HCT116 (cell line): ENCODE measurements around the gene DTYMK. TPM values are rescaled to one million over a fixed set of nuclear protein-coding genes. Genes with fewer than 3 reads are reported as not detected.
A peak's percentile ranks its signal among the peaks of the same experiment; 100 is the strongest.

ENCODE experiments used
- ATAC-seq: fragments of 200-7000 bp; cut with Tn5 transposase; 2 replicates; pipeline ENCODE4 v1.9.1; 2020; ENCODE audit warnings: mild to moderate bottlenecking, moderate library complexity
- BruUV-seq: library from RNA; stranded (reverse); fragments of 400-500 nt; replicated peaks from 2 replicates; lab custom pipeline; 2021; lab: Mats Ljungman, UMichigan
- CTCF ChIA-PET: fragments of 300-600 bp; sonication (Branson Sonifier 250); formaldehyde crosslinking; loops from one replicate; lab custom pipeline; 2021; ENCODE audit warnings: antibody characterized with exemption; lab: Charles Lee
- POLR2A ChIA-PET: fragments of 300-600, 350-600 bp; sonication (Branson Sonifier 250); formaldehyde crosslinking; loops from one replicate; lab custom pipeline; 2021; ENCODE audit warnings: antibody characterized with exemption; lab: Charles Lee
- RAD21 ChIA-PET, 2 experiments: fragments of 300-600 bp; sonication (Branson Sonifier 250); formaldehyde crosslinking; loops; one replicate each; lab custom pipeline; 2023; ENCODE audit warnings: low total read pairs in 2 of 2; ENCODE audit not compliant: uncharacterized antibody in 2 of 2, unreplicated experiment in 2 of 2, low non-redundant PET in 1 of 2; lab: Charles Lee
- DNase-seq: peaks from one replicate; pipeline ENCODE4 v3.0.0-alpha.2; 2010; ENCODE audit warnings: low read depth, low spot score
- H2AFZ ChIP-seq: fragments of 200-600 bp; shearing (Covaris generic), sonication (generic); 2 replicates; pipeline ENCODE4 v1.6.1; 2017; ENCODE audit warnings: low read depth, mixed run types, mixed read lengths, antibody characterized with exemption, low read length; ENCODE audit not compliant: poor library complexity, severe bottlenecking
- H3K27ac ChIP-seq: 2 replicates; pipeline ENCODE4 v1.5.1; 2012; ENCODE audit warnings: low read depth, low read length
- H3K27me3 ChIP-seq: fragments of 200-600 bp; sonication (generic); 2 replicates; pipeline ENCODE4 v1.6.1; 2016; ENCODE audit warnings: mixed run types, low read length, mixed read lengths; ENCODE audit not compliant: insufficient read depth
- H3K36me3 ChIP-seq, 2 experiments: fragments of 200-500 bp in 1 of 2; fragments of 200-600 bp in 1 of 2; sonication (Bioruptor generic) in 1 of 2; sonication (generic) in 1 of 2; 2 replicates each; pipeline versions ENCODE4 v1.5.1 to v1.6.1; 2014 to 2016; ENCODE audit warnings: low read length in 2 of 2, inconsistent platforms in 1 of 2, mixed read lengths in 1 of 2, mixed run types in 1 of 2; ENCODE audit not compliant: insufficient read depth in 2 of 2, control insufficient read depth in 1 of 2
- H3K4me1 ChIP-seq, 2 experiments: fragments of 200-600 bp in 1 of 2; sonication (generic) in 1 of 2; 2 replicates each; pipeline versions ENCODE4 v1.5.1 to v1.6.1; 2012 to 2017; ENCODE audit warnings: low read length in 2 of 2, inconsistent platforms in 1 of 2, mild to moderate bottlenecking in 1 of 2, mixed read lengths in 1 of 2, mixed run types in 1 of 2, moderate library complexity in 1 of 2; ENCODE audit not compliant: insufficient read depth in 2 of 2, control insufficient read depth in 1 of 2
- H3K4me2 ChIP-seq: fragments of 200-600 bp; sonication (generic); 2 replicates; pipeline ENCODE4 v1.6.1; 2017; ENCODE audit warnings: mixed run types, low read length, mixed read lengths
- H3K4me3 ChIP-seq, 2 experiments: fragments of 200-600 bp in 1 of 2; sonication (generic) in 1 of 2; replicated peaks in 1 of 2; 2 replicates each; pipeline ENCODE4 v1.5.1; 2011 to 2016; ENCODE audit warnings: low read length in 2 of 2, control low read depth in 1 of 2, low read depth in 1 of 2, mild to moderate bottlenecking in 1 of 2, mixed read lengths in 1 of 2, mixed run types in 1 of 2
- H3K79me2 ChIP-seq: fragments of 200-600 bp; sonication (generic); 2 replicates; pipeline ENCODE4 v1.6.1; 2017; ENCODE audit warnings: mild to moderate bottlenecking, mixed run types, low read length, moderate library complexity, mixed read lengths; ENCODE audit not compliant: insufficient read depth
- H3K9ac ChIP-seq: fragments of 200-600 bp; sonication (generic); 2 replicates; pipeline ENCODE4 v1.6.1; 2016; ENCODE audit warnings: low read length, mixed read lengths
- H3K9me2 ChIP-seq: fragments of 200-600 bp; sonication (generic), shearing (Covaris generic); 2 replicates; pipeline ENCODE4 v1.6.1; 2017; ENCODE audit warnings: mixed run types, mild to moderate bottlenecking, moderate library complexity; ENCODE audit not compliant: insufficient read depth
- H3K9me3 ChIP-seq, 2 experiments: fragments of 200-500 bp in 1 of 2; fragments of 200-600 bp in 1 of 2; sonication (Bioruptor generic) in 1 of 2; sonication (generic) in 1 of 2; 2 replicates each; pipeline ENCODE4 v1.6.1; 2014 to 2017; ENCODE audit warnings: low read length in 2 of 2, mixed read lengths in 2 of 2, inconsistent platforms in 1 of 2, low read depth in 1 of 2, mild to moderate bottlenecking in 1 of 2, mixed run types in 1 of 2, moderate library complexity in 1 of 2; ENCODE audit not compliant: control insufficient read depth in 1 of 2, insufficient read depth in 1 of 2
- H4K20me1 ChIP-seq: fragments of 200-600 bp; sonication (generic), shearing (Covaris generic); 2 replicates; pipeline ENCODE4 v1.6.1; 2017; ENCODE audit warnings: mixed run types, mild to moderate bottlenecking, moderate library complexity; ENCODE audit not compliant: insufficient read depth
- CEBPB ChIP-seq: IDR thresholded peaks from 2 replicates; pipeline ENCODE4 v1.6.1; 2012; ENCODE audit warnings: low read depth
- EGR1 ChIP-seq: IDR thresholded peaks from 2 replicates; pipeline ENCODE4 v1.6.1; 2012; ENCODE audit warnings: low read depth
- RAD21 ChIP-seq: IDR thresholded peaks from 2 replicates; pipeline ENCODE4 v1.6.1; 2012; ENCODE audit warnings: low read depth, mild to moderate bottlenecking
- SIN3A ChIP-seq: IDR thresholded peaks from 2 replicates; pipeline ENCODE4 v1.6.1; 2012; ENCODE audit warnings: low read depth
- SRF ChIP-seq: IDR thresholded peaks from 2 replicates; pipeline ENCODE4 v1.6.1; 2012; ENCODE audit warnings: low read depth
- TCF7L2 ChIP-seq: IDR thresholded peaks from 2 replicates; pipeline ENCODE4 v1.7.0; 2011; ENCODE audit warnings: borderline replicate concordance, inconsistent platforms; ENCODE audit not compliant: insufficient read depth, insufficient read length; ENCODE audit errors: extremely low read depth
- ZFX ChIP-seq: fragments of 450-650 bp; IDR thresholded peaks from 2 replicates; pipeline ENCODE4 v1.6.1; 2017
- intact Hi-C: fragments of 100-400 bp; cut with micrococcal nuclease; formaldehyde crosslinking; loops from 2 replicates; pipeline ENCODE4 v1.10.0; 2022
- total RNA-seq: library from RNA; stranded (reverse); gene quantifications from one replicate; pipeline ENCODE4 v1.2.1, GENCODE V29; 2021; ENCODE audit not compliant: unreplicated experiment
- TF ChIP-seq, protein P1 (sequence below): IDR thresholded peaks from 2 replicates; pipeline ENCODE4 v1.6.1; 2012
- TF ChIP-seq, protein P2 (sequence below): IDR thresholded peaks from 2 replicates; pipeline ENCODE4 v1.6.1; 2012; ENCODE audit warnings: low read depth

DTYMK gene
- total RNA-seq, 1 experiment from 2014 or later: 83.3 TPM

GRCh38 chr2:241637795-241638660 is 48.6 kb downstream of the DTYMK start:
- Histone ChIP-seq H3K4me3 (peak overlapping the region; percentile 72 to 80), H3K27ac (peak overlapping the region; percentile 88), H3K4me2 (peak overlapping the region; percentile 91), H3K79me2 (peaks cover 88% of the 10 kb centered on the region), H3K9me3 (peaks cover 5 to 7% of the 10 kb centered on the region in 2 experiments; a peak in 2 of 4 replicates), H3K27me3 (no peaks in the 10 kb centered on the region), H3K9ac (peak overlapping the region; percentile 91), H3K4me1 (peaks cover 7 to 24% of the 10 kb centered on the region in 2 experiments; a peak in 3 of 4 replicates), H2AFZ (no peak overlapping the region), H3K9me2 (no peaks in the 10 kb centered on the region), H4K20me1 (no peaks in the 10 kb centered on the region; the same call in 1 of the 2 replicates), H3K36me3 (peaks cover 3 to 24% of the 10 kb centered on the region in 2 experiments; a peak in 2 of 4 replicates)
- CTCF ChIA-PET: no interaction called here
- no TSS peak for BruUV-seq
- POLR2A ChIA-PET: interaction anchor here (1.8 kb wide), 1 partner anchor 10 kb away, joined by 4 read pairs; no protein-coding TSS in a partner anchor
- DNase-seq: no peak
- intact Hi-C loops: loop anchor here (5.0 kb wide), 3 partner anchors 81 to 281 kb away; partner anchors contain the start of genes BOK, FARP2 and STK25
- peak; percentile 11 for ATAC-seq
- RAD21 ChIA-PET: no interaction called here
- TF ChIP-seq EGR1 (no peak), SRF (no peak), RAD21 (no peak)

GRCh38 chr2:241637018-241637794 is 49.4 kb downstream of the DTYMK start, which contains the start of the genes ATG4B and THAP4:
Gene ATG4B, plus strand, starts transcription at chr2:241637693. Its CDS starts 22 bp downstream, at chr2:241637715.
Gene THAP4, minus strand, starts transcription at chr2:241637158. Its CDS starts 141 bp downstream, at chr2:241637017.
- Histone ChIP-seq H3K27me3 (no peaks in the 10 kb centered on the region), H3K4me1 (peaks cover 7 to 24% of the 10 kb centered on the region in 2 experiments; a peak in 3 of 4 replicates), H3K36me3 (peaks cover 8 to 31% of the 10 kb centered on the region in 2 experiments; a peak in 3 of 4 replicates), H3K79me2 (peaks cover 88% of the 10 kb centered on the region), H3K9me3 (peaks cover 5 to 7% of the 10 kb centered on the region in 2 experiments; a peak in 2 of 4 replicates), H3K9me2 (no peaks in the 10 kb centered on the region), H3K9ac (peak within 1 kb of the TSS; percentile 91), H4K20me1 (no peaks in the 10 kb centered on the region; the same call in 1 of the 2 replicates), H3K4me3 (peak within 1 kb of the TSS; percentile 72 to 80), H2AFZ (no peak within 1 kb of the TSS), H3K4me2 (peak within 1 kb of the TSS; percentile 91), H3K27ac (peak within 1 kb of the TSS; percentile 88)
- CTCF ChIA-PET: no interaction called here
- ATAC-seq: peak; percentile 79
- RAD21 ChIA-PET: interaction anchor here in 1 of 2 experiments (0.5 kb wide), 1 partner anchor 13 kb away, joined by 3 read pairs; no protein-coding TSS in a partner anchor
- POLR2A ChIA-PET: interaction anchor here (1.8 kb wide), 1 partner anchor 11 kb away, joined by 4 read pairs; no protein-coding TSS in a partner anchor
- no TSS peak for BruUV-seq
- peak; percentile 78 for DNase-seq
- intact Hi-C loops: loop anchor here (5.0 kb wide), 3 partner anchors 80 to 280 kb away; partner anchors contain the start of genes BOK, FARP2 and STK25
- no peak for TF ChIP-seq CEBPB
- TF ChIP-seq TCF7L2: peak; percentile 51
- peak; percentile 38 for TF ChIP-seq ZFX
- TF ChIP-seq, protein P1, sequence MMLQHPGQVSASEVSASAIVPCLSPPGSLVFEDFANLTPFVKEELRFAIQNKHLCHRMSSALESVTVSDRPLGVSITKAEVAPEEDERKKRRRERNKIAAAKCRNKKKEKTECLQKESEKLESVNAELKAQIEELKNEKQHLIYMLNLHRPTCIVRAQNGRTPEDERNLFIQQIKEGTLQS: no peak
- TF ChIP-seq SIN3A: peak; percentile 44
- TF ChIP-seq, protein P2, sequence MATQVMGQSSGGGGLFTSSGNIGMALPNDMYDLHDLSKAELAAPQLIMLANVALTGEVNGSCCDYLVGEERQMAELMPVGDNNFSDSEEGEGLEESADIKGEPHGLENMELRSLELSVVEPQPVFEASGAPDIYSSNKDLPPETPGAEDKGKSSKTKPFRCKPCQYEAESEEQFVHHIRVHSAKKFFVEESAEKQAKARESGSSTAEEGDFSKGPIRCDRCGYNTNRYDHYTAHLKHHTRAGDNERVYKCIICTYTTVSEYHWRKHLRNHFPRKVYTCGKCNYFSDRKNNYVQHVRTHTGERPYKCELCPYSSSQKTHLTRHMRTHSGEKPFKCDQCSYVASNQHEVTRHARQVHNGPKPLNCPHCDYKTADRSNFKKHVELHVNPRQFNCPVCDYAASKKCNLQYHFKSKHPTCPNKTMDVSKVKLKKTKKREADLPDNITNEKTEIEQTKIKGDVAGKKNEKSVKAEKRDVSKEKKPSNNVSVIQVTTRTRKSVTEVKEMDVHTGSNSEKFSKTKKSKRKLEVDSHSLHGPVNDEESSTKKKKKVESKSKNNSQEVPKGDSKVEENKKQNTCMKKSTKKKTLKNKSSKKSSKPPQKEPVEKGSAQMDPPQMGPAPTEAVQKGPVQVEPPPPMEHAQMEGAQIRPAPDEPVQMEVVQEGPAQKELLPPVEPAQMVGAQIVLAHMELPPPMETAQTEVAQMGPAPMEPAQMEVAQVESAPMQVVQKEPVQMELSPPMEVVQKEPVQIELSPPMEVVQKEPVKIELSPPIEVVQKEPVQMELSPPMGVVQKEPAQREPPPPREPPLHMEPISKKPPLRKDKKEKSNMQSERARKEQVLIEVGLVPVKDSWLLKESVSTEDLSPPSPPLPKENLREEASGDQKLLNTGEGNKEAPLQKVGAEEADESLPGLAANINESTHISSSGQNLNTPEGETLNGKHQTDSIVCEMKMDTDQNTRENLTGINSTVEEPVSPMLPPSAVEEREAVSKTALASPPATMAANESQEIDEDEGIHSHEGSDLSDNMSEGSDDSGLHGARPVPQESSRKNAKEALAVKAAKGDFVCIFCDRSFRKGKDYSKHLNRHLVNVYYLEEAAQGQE: no peak
